GM18517 (cell line): ENCODE results near the gene SNX10.
A peak's percentile ranks its signal among the peaks of the same experiment; 100 is the strongest.

Experiments used
- ATAC-seq: cut with Tn5 transposase; IDR thresholded peaks from one replicate; pipeline ENCODE4 v1.9.1; 2021; ENCODE audit warnings: mild to moderate bottlenecking, moderate library complexity; ENCODE audit not compliant: unreplicated experiment

Gene SNX10

DNA sequence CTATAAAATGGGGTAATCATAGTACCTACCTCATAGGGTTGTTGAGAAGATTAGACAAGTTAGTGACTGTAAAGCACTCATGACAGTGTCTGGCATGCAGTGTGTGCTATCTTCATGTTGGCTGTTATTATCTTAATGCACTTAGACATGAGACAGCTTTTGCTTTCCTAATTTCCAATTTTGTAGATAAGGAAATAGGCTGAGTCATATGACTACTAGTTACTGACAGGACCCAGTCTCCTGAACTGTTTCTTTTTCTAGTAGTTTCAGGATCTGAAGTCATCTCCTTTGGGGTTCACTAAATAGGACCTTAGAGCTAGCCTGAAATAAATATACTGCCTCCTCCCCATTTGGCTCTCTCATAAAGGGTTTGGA is 74.2 kb downstream of the SNX10 start:
- ATAC-seq = no peak

DNA sequence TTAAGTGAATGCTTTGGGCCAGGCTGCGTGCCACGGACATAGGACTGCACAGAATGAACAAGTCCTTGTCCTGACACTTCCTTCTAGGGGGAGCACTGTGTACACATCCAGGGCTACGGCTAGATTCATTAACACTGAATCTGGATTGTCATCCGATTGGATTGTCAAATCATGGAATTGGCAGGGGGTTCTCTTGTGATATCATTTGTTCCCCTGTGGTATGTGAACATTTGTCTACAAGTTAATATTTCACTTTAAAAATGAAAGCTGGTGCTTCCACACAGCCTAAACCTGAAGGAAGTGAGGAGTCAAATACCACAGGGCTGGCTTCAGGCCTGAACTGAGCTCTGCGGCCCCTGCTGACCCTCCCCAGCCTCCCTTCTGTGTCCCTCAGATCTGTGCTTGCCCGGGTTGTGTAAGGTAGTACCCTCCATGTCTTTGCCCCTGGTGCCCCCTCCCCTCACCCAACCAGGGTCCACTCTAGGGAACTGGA is 75.6 kb downstream of the SNX10 start:
- no peak for ATAC-seq

- no peak for ATAC-seq
These were observed 76.9 kb downstream of the SNX10 start for GRCh38 chr7:26368542-26368941.

DNA sequence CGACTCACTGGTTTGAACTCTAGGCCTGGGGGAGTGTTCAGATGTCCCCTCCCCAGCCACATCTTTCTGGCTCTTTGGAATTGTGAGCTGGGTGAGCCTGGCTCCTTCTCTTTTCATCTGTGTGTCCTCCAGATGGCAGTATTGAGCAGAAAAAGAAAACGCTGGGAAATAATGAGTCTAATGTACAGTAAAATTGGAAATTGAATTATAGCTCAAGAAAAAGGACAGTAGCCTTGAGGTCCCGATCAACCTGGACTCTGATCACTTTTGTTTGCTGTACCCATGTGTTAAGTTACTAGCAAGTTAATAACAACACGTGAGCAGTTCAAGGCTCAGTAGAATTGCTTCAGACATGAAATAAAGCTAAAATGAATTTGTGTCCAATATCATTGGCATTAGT is 77.9 kb downstream of the SNX10 start:
- ATAC-seq = no peak

- ATAC-seq = no peak
These were observed 78.3 kb downstream of the SNX10 start for GRCh38 chr7:26370011-26370410.

- ATAC-seq = no peak
These were observed 80.6 kb downstream of the SNX10 start for GRCh38 chr7:26372249-26372648.

DNA sequence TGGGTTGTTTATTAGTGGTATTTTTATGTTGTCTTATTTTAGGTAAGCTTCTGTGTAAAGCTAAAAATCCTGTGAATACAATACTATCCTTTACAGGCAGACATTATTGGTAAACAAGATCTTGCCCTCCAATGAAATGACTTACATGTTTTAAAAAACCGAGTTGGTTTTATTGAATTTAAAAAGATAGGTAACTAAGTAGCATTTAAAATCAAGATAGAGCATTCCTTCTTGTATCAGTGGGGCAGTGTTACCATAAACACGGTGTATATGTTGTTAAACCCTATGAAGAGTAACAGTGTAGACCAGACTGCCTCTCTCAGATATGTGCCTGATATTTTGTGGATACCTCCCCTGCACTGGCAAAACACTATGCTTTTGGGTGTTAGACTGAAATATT is 81.0 kb downstream of the SNX10 start:
- ATAC-seq = no peak

DNA sequence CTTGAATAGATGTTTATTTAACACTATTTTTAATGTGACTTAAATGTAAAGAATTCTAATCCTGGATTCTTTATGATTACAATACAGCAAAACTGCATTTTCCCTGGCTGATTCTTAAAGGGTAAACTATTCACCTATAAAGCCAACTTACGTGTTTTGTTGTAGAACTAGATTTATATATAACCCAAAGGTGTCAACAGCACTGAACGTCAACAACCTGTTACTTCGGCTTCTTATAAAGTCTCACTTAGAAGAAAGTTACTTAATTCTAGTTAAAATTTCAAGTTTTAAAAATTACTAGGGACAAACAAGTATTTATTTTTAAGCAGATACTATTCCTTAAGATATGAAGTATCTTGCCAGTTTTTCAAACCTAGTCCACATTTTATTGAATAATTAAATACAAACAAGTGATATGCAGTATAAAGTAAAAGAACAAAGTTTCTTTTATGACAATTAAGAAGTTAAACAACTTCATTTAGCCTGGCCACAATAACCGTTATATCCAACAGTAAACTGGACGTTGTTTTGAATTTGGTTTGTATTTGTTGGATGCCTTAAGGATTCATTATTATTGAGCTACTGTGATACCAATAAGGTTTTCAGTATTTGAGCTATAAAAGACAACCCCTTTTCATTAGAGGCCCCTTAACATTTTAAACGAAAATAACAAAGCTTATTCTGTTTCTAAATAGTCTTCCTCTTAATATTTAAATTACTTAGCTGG is 83.1 kb downstream of the SNX10 start:
- ATAC-seq = no peak

- peak; percentile 11 for ATAC-seq
These were observed 84.1 kb downstream of the SNX10 start for GRCh38 chr7:26375726-26376174.

- peak; percentile 43 for ATAC-seq
These were observed 84.7 kb downstream of the SNX10 start for GRCh38 chr7:26376175-26376917.

- ATAC-seq = no peak
These were observed 86.4 kb downstream of the SNX10 start for GRCh38 chr7:26378016-26378415.

- ATAC-seq = no peak
These were observed 88.0 kb downstream of the SNX10 start for GRCh38 chr7:26379711-26380110.

DNA sequence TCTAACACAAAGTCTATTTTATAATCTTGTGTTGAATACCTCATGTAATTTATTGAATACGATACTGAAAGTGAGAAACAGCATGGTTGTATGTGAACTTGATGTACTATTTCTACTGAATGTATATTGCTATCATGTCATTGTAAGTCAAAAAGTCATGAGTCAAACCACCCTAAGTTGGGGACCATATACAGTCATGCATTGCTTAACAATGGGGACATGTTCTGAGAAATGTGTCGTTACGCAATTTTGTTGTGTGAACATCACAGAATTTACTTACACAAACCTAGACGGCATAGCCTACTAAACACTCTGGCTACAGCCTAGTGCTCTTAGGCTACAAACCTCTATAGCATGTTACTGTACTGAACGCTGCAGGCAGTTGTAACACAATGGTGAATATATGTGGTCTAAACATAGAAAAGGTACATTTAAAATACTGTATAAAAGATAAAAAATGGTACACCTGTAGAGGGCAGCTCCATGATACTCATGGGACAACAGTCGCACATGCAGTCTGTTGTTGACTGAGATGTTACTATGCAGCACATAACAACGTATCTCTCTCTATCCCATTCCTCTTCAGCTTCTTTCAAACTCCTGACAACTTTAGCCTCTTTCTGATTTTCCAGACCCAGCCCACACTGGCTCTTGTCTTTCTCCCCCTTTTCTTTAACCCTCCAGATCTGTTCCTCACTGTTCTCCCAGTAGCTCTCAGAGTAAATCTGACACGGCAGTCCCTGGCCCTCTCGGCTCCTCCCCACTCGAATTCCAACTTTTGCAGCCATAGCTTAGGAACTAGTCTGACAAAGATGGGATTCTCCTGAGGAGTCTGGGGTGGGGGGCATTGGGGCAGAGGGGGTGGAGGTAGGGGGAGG is 90.1 kb downstream of the SNX10 start:
- no peak for ATAC-seq

- no peak for ATAC-seq
These were observed 93.6 kb downstream of the SNX10 start for GRCh38 chr7:26385240-26385639.

- no peak for ATAC-seq
These were observed 96.1 kb downstream of the SNX10 start for GRCh38 chr7:26387731-26388130.

DNA sequence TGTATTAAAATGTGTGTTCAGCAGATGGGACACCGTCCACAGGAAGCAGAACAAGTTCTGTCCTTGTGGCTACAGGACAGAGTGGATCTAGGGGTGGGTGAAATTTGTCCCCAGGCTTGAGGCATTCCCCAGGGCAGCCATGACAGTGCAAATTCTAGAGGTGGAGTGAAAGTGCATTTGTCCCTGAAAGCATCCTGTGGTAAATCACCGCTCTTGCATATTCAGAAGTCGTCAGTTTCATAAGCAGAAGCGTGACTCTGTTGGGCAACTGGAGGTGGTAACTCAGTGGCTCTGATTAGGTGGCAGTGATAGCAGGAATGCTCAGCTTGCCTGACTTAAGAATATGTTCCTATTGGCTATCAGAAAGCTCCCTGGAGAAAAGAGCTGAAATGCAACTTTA is 96.6 kb downstream of the SNX10 start:
- no peak for ATAC-seq

- no peak for ATAC-seq
These were observed 98.4 kb downstream of the SNX10 start for GRCh38 chr7:26390016-26390415.

- ATAC-seq = no peak
These were observed 102.2 kb downstream of the SNX10 start for GRCh38 chr7:26393818-26394217.

DNA sequence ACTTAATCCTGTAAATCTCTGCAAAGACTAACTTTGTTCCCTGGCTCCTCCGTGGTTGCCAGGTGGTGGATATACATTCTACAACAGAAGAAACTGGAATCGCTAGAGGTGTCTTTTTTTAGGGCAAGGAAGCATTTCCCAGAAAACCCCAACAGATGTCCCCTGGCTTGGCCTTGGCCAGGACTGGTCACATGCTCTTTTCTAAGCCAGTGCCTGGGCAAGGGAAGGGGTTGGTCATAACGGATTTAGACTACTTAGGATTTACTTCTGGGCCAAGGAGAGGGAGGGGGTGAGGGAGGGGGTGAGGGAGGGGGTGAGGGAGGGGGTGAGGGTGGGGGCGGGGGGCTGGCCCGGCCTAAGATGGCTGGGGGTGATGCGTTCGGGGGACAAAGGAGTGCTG is 105.7 kb downstream of the SNX10 start:
- ATAC-seq = no peak

GRCh38 chr7:26397796-26398426 is 106.2 kb downstream of the SNX10 start:
- ATAC-seq = peak; percentile 33

DNA sequence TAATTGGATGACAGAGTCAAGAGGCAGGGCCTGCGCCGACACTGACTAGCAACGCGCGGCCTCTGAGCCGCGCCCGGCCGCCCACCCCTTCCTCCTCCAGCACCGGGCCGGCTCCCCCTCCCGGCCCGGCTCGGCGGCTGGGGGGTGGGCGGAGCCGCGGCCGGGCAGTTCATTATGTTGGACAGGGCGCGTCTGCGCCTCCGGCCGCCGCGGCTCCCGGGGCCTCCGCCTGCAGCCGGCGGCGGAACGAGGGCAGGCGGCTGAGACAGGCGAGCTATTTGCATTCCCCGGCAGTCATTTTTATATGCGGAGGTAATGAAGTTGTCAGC is 106.7 kb downstream of the SNX10 start:
- peak; percentile 33 for ATAC-seq
